ENCODE measurements around the gene C2orf72.

GRCh38 chr2:231068525-231069222 lies 31.4 kb downstream of the C2orf72 start:
- TF ChIP-seq TAF1 (IDR thresholded peaks at IDR 0.05; ENCODE audit: low read depth) = no peak
- TF ChIP-seq EP300 (IDR thresholded peaks at IDR 0.05; ENCODE audit: borderline replicate concordance) = no peak
- no peak for TF ChIP-seq YY1 (IDR thresholded peaks at IDR 0.05; ENCODE audit: low read depth)
- TF ChIP-seq FOXM1 (IDR thresholded peaks at IDR 0.05; ENCODE audit: borderline replicate concordance, low read depth) = no peak
- TF ChIP-seq REST (IDR thresholded peaks at IDR 0.05; ENCODE audit: low read depth) = no peak
- TF ChIP-seq CEBPB (IDR thresholded peaks at IDR 0.05) = no peak
